Sigmoid colon (tissue), 7 donors: ENCODE results near the gene FBXW8. TPM values are rescaled to one million over a fixed set of nuclear protein-coding genes. Genes with fewer than 3 reads are reported as not detected.

Experiments
- DNase-seq: peaks from one replicate; pipeline ENCODE4 v3.0.0-alpha.2; 2019
- H3K27ac ChIP-seq, 4 donors: fragments of 200-600 bp; sonication (generic); one replicate each; pipeline ENCODE4 v1.5.1; 2016 to 2019; ENCODE audit warnings: mild to moderate bottlenecking in 1 of 4
- H3K27me3 ChIP-seq, 3 donors: fragments of 200-600 bp; sonication (generic); one replicate each; pipeline ENCODE4 v1.5.1; 2019; ENCODE audit warnings: mild to moderate bottlenecking in 1 of 3
- H3K36me3 ChIP-seq, 4 donors: fragments of 200-600 bp; sonication (generic); one replicate each; pipeline ENCODE4 v1.5.1; 2016 to 2019
- H3K4me1 ChIP-seq, 4 donors: fragments of 200-600 bp; sonication (generic); one replicate each; pipeline ENCODE4 v1.5.1; 2017 to 2019
- H3K4me3 ChIP-seq, 4 donors: fragments of 200-600 bp; sonication (generic); one replicate each; pipeline ENCODE4 v1.5.1; 2017 to 2019; ENCODE audit warnings: mild to moderate bottlenecking in 2 of 4, moderate library complexity in 1 of 4
- H3K9me3 ChIP-seq, 4 donors: fragments of 200-600 bp in 3 of 4; sonication (generic) in 3 of 4; one replicate each; pipeline versions ENCODE4 v1.5.1 to v1.6.1; 2013 to 2019
- CTCF ChIP-seq, 4 experiments: fragments of 450-650 bp in 3 of 4; fragments of 200-600 bp in 1 of 4; IDR thresholded peaks; one replicate each; pipeline ENCODE4 v1.5.1; 2016 to 2019; ENCODE audit warnings: antibody characterized with exemption in 4 of 4, mild to moderate bottlenecking in 3 of 4, moderate library complexity in 2 of 4
- EP300 ChIP-seq, 4 donors: sonication (generic); formaldehyde crosslinking; IDR thresholded peaks; one replicate each; pipeline ENCODE4 v1.6.1; 2017; ENCODE audit warnings: antibody characterized with exemption in 4 of 4
- POLR2A ChIP-seq, 2 donors: fragments of 450-650 bp; IDR thresholded peaks; one replicate each; pipeline ENCODE4 v1.6.1; 2016; ENCODE audit warnings: antibody characterized with exemption in 2 of 2, mild to moderate bottlenecking in 2 of 2, moderate library complexity in 2 of 2
- POLR2AphosphoS5 ChIP-seq, 4 donors: sonication (generic); formaldehyde crosslinking; IDR thresholded peaks; one replicate each; pipeline ENCODE4 v1.6.1; 2017; ENCODE audit warnings: antibody characterized with exemption in 4 of 4
- WGBS, 2 donors: extraction: QIAGEN DNeasy Blood & Tissue Kit; methylation state at CpG; one replicate each; pipeline ENCODE4 v1.1.7; 2013; 5-methylcytosine and 5-hydroxymethylcytosine counted together
- intact Hi-C: fragments of 100-400 bp; cut with DNase I; formaldehyde crosslinking; loops from one replicate; pipeline ENCODE4 v1.15.1; 2023
- polyA plus RNA-seq, 3 donors: library from polyadenylated mRNA; stranded (reverse); fragments of 200-250 nt; gene quantifications; one replicate each; pipeline ENCODE4 v1.2.3, GENCODE V29; 2013
- total RNA-seq, 4 donors: library from RNA; depleted of rRNA; stranded (reverse); fragments of >200 nt; gene quantifications; one replicate each; pipeline ENCODE4 v1.1.0, GENCODE V29; 2016
- donor health status: healthy with polysubstance abuse.
- donor health status: Bipolar disorder and iron deficiency.
- donor health status: healthy.

The FBXW8 gene
- total and polyA plus RNA-seq, 7 donors: 2.3 to 19.1 (median 7.7) TPM

DNA sequence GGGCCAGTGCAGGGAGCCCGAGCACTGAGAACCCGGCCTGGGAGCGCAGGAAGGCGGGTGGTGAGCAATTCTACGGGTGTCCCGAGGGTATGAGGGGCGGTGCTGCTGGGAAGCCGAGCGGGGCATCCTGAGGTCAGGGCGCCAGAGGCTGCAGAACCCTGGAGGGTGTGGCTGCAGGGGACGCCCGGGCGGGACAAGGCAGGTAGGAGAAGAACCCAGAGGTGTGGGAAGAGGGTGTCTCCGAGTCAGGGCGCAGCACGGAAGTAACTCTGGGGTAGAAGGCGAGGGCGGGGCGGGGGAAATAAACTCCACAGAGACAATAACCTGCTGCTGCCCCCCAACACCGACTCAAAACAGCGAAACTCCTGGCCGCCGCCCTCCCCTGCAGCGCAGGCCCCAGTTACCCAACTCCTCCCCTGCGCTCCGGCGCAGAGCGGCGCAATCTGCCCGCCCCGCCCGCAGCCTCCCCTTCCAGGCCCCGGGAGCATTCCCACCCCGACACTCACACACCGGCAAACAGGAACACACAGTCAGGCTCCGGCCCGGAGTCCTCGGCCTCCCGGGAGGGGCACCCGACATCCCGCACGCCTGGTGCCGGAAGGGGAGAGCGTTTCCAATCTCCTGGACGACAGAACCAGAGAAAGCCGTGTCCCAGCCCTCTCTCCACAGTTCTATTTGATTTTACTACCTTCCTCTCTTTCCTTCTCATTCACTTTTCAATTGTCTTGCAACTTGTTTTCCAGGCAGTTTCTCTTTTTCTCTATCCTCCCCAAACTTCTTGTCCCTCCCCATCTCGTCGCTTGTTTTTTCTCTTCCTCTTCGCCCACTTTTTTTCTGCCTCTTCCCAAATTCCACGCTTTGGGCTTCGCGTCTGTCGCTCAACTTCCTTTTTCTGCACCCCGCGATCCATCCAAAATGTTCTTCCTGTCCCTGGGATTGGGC lies 31.9 kb upstream of the FBXW8 start:
- WGBS, 2 donors: 1 to 2% methylated on average over 55 of the region's 55 CpGs
- peak overlapping the region in 2 of 4 donors; percentile 15 to 22 for H3K4me3 ChIP-seq
- TF ChIP-seq EP300 (IDR thresholded peaks at IDR 0.05) (no peak), POLR2A (IDR thresholded peaks at IDR 0.05) (no peak), POLR2AphosphoS5 (IDR thresholded peaks at IDR 0.05) (no peak), CTCF (IDR thresholded peaks at IDR 0.05) (no peak)

GRCh38 chr12:116879509-116880212 lies 31.1 kb upstream of the FBXW8 start:
- peak overlapping the region in 1 of 4 donors; percentile 22 for H3K4me3 ChIP-seq

More for the DNA sequence above, 31.9 kb upstream of the FBXW8 start:
- Histone ChIP-seq H3K9me3 (peaks cover 0 to 8% (median 6%) of the 10 kb centered on the region in 4 donors), H3K27me3 (peaks cover 44 to 100% (median 91%) of the 10 kb centered on the region in 3 donors), H3K36me3 (no peaks in the 10 kb centered on the region), H3K27ac (no peak overlapping the region), H3K4me1 (peaks cover 0 to 42% (median 37%) of the 10 kb centered on the region in 4 donors)
- intact Hi-C loops: no loop called here
- no peak for DNase-seq

DNA sequence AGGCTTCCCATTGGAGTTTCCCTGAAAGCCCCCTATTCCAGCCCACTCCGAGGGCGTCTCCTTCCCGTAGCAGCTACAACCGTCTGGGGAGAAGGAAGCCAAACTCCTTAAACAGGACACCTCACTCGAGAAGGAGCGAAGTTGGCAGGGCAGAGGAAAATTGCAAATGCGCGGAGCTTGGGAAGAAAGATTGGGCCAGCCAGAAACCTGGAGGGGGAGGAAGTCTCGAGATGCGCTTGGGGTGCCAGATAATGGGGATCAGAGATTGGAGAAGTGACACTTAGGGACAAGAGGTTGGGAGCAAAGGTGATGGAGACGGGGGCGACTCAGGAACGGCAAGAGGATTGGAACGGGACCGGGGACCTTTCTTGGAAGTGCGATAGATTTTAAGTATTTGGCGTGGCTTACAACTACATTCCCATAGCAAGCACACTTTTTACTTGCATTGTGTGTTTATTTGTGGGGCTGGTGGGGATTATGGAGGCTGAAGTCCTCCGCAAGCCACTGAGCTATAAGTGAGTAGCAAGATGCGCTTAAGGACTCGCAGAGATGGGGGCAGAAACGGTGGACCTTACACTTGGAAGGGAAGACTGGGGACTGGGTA lies 30.4 kb upstream of the FBXW8 start:
- Histone ChIP-seq H3K27me3 (peaks cover 44 to 99% (median 88%) of the 10 kb centered on the region in 3 donors), H3K4me1 (peaks cover 0 to 42% (median 37%) of the 10 kb centered on the region in 4 donors), H3K4me3 (peak overlapping the region in 2 of 4 donors; percentile 38 to 40), H3K9me3 (no peaks in the 10 kb centered on the region), H3K36me3 (no peaks in the 10 kb centered on the region), H3K27ac (no peak overlapping the region)
- no peak for DNase-seq
- WGBS, 2 donors: 5 to 6% methylated on average over 21 of the region's 21 CpGs
- intact Hi-C loops: no loop called here
- no peak for TF ChIP-seq EP300 (IDR thresholded peaks at IDR 0.05)
- no peak for TF ChIP-seq POLR2AphosphoS5 (IDR thresholded peaks at IDR 0.05)
- no peak for TF ChIP-seq POLR2A (IDR thresholded peaks at IDR 0.05)
- TF ChIP-seq CTCF (IDR thresholded peaks at IDR 0.05): no peak

More at GRCh38 chr12:116879509-116880212, 31.1 kb upstream of the FBXW8 start:
- no peaks in the 10 kb centered on the region for H3K36me3 ChIP-seq
- H3K9me3 ChIP-seq: peaks cover 0 to 1% (median under 1%) of the 10 kb centered on the region in 4 donors
- TF ChIP-seq CTCF (IDR thresholded peaks at IDR 0.05): no peak
- TF ChIP-seq POLR2A (IDR thresholded peaks at IDR 0.05): no peak
- TF ChIP-seq EP300 (IDR thresholded peaks at IDR 0.05): no peak
- no peak for TF ChIP-seq POLR2AphosphoS5 (IDR thresholded peaks at IDR 0.05)
- no peak overlapping the region for H3K27ac ChIP-seq
- DNase-seq: no peak
- peaks cover 44 to 100% (median 93%) of the 10 kb centered on the region in 3 donors for H3K27me3 ChIP-seq
- intact Hi-C loops: no loop called here
- H3K4me1 ChIP-seq: peaks cover 0 to 42% (median 37%) of the 10 kb centered on the region in 4 donors
- WGBS, 2 donors: 2% methylated on average over 52 of the region's 52 CpGs

DNA sequence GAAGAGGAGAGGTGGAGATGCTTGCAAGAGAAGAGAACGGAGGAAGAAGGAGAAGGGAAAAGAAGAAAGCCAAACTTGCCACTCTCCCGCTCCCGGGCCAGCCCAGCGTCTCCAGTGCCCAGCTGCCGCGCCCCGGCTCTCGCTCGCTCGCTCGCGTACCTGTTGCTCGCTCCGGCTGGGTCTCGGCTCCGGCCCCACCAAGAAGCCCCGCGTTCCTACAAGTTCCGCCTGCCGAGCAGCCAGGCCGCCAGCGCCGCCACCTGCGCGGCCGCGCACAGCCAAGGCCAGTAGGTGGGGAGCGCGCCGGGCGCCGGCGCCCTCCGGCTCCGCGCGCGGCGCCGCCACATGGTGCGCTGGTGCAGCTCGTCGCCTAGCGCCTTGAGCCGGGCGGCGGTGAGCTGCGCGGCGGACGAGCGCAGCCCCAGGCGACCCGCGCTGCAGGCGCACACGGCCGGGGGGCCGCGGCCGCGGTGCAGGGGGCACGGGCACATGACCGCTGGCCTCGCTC lies 29.9 kb upstream of the FBXW8 start:
- 0 to 1% methylated on average over 65 of the region's 65 CpGs for WGBS, 2 donors
- Histone ChIP-seq H3K36me3 (no peaks in the 10 kb centered on the region), H3K9me3 (no peaks in the 10 kb centered on the region), H3K4me1 (peaks cover 0 to 42% (median 37%) of the 10 kb centered on the region in 4 donors), H3K4me3 (peak overlapping the region in 3 of 4 donors; percentile 22 to 40 (median 38)), H3K27me3 (peaks cover 44 to 93% (median 83%) of the 10 kb centered on the region in 3 donors), H3K27ac (no peak overlapping the region)
- intact Hi-C loops: no loop called here
- DNase-seq: no peak
- TF ChIP-seq CTCF (IDR thresholded peaks at IDR 0.05): no peak
